Upper lobe of right lung (tissue), 1 donor: Measurements from ENCODE around the gene HPSE. TPM values are rescaled to one million over a fixed set of nuclear protein-coding genes. Genes with fewer than 3 reads are reported as not detected.

Source experiments
- ATAC-seq: fragments of 200-7000 bp; cut with Tn5 transposase; one replicate; pipeline ENCODE4 v1.9.1; 2020; ENCODE audit warnings: mild to moderate bottlenecking, moderate library complexity
- DNase-seq: peaks from one replicate; pipeline ENCODE4 v3.0.0-alpha.2; 2020
- H3K27ac ChIP-seq: fragments of 200-600 bp; one replicate; pipeline ENCODE4 v1.8.0; 2022
- H3K27me3 ChIP-seq: fragments of 200-600 bp; one replicate; pipeline ENCODE4 v1.8.0; 2022; ENCODE audit warnings: mild to moderate bottlenecking
- H3K36me3 ChIP-seq: fragments of 200-600 bp; one replicate; pipeline ENCODE4 v1.8.0; 2022
- H3K4me1 ChIP-seq: fragments of 200-600 bp; one replicate; pipeline ENCODE4 v1.8.0; 2022
- H3K4me3 ChIP-seq: fragments of 200-600 bp; one replicate; pipeline ENCODE4 v1.8.0; 2022; ENCODE audit warnings: mild to moderate bottlenecking
- H3K9me3 ChIP-seq: fragments of 200-600 bp; one replicate; pipeline ENCODE4 v1.8.0; 2022
- intact Hi-C: fragments of 100-400 bp; cut with DNase I; formaldehyde crosslinking; loops from one replicate; pipeline ENCODE4 v1.11.0; 2022
- total RNA-seq: library from RNA; stranded (reverse); fragmentation: NEBNext Ultra II Directional; extraction: Animal tissue kit (Norgen Biotek cat#: 25700); gene quantifications from one replicate; pipeline ENCODE4 v1.2.1, GENCODE V29; 2021
- TF ChIP-seq, protein P1 (sequence below): fragments of 200-600 bp; IDR thresholded peaks from one replicate; pipeline ENCODE4 v1.8.0; 2022; ENCODE audit warnings: antibody characterized with exemption
- donor health status: DM: no; HTN: yes; CAD: no; lungs with severe emphysema.

Gene HPSE
- total RNA-seq, 1 donor from 2014 or later = 5.6 TPM

DNA sequence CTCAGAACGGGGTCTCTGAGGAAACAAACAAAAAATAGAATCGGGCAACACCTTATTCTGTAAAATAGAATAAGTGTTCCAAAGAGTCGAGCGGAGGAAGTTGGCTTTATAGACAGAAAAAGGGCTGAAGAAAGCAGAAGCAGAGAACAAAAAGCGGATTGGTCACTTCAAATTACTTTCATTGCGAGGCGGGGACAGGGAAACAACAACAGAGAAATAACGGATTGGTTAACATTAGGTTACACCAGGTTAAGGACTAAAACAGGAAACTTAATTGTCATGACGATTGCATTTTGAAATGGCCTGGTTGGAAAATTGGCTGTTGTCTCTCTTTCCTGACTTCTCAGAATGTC, 49.6 kb downstream of the HPSE start:
- ATAC-seq (peak; percentile 33), DNase-seq (no peak)
- Histone ChIP-seq H3K9me3 (no peaks in the 10 kb centered on the region), H3K36me3 (no peaks in the 10 kb centered on the region), H3K27me3 (no peaks in the 10 kb centered on the region), H3K4me3 (peak overlapping the region; percentile 65), H3K4me1 (peaks cover 8% of the 10 kb centered on the region), H3K27ac (peak overlapping the region; percentile 90)
- TF ChIP-seq, protein P1, sequence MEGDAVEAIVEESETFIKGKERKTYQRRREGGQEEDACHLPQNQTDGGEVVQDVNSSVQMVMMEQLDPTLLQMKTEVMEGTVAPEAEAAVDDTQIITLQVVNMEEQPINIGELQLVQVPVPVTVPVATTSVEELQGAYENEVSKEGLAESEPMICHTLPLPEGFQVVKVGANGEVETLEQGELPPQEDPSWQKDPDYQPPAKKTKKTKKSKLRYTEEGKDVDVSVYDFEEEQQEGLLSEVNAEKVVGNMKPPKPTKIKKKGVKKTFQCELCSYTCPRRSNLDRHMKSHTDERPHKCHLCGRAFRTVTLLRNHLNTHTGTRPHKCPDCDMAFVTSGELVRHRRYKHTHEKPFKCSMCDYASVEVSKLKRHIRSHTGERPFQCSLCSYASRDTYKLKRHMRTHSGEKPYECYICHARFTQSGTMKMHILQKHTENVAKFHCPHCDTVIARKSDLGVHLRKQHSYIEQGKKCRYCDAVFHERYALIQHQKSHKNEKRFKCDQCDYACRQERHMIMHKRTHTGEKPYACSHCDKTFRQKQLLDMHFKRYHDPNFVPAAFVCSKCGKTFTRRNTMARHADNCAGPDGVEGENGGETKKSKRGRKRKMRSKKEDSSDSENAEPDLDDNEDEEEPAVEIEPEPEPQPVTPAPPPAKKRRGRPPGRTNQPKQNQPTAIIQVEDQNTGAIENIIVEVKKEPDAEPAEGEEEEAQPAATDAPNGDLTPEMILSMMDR = no peak
- intact Hi-C loops = no loop called here

GRCh38 chr4:83284193-83285054, 50.2 kb downstream of the HPSE start, which contains the start of gene COQ2:
Gene COQ2 (minus strand): TSS chr4:83284798. CDS start chr4:83284764, 34 bp downstream.
- H3K36me3 ChIP-seq = no peaks in the 10 kb centered on the region
- H3K27me3 ChIP-seq = no peaks in the 10 kb centered on the region
- H3K4me1 ChIP-seq = peaks cover 8% of the 10 kb centered on the region
- peak; percentile 95 for ATAC-seq
- peak within 1 kb of the TSS; percentile 90 for H3K27ac ChIP-seq
- TF ChIP-seq, protein P1 = peak; percentile 35
- peak; percentile 99 for DNase-seq
- intact Hi-C loops = no loop called here
- H3K4me3 ChIP-seq = peak within 1 kb of the TSS; percentile 65
- H3K9me3 ChIP-seq = no peaks in the 10 kb centered on the region

GRCh38 chr4:83283181-83283580, 51.5 kb downstream of the HPSE start:
- no peak overlapping the region for H3K4me3 ChIP-seq
- ATAC-seq = peak; percentile 4
- H3K27ac ChIP-seq = no peak overlapping the region
- no peaks in the 10 kb centered on the region for H3K9me3 ChIP-seq
- H3K27me3 ChIP-seq = no peaks in the 10 kb centered on the region
- H3K36me3 ChIP-seq = no peaks in the 10 kb centered on the region
- no peak for DNase-seq
- intact Hi-C loops = no loop called here
- peaks cover 8% of the 10 kb centered on the region for H3K4me1 ChIP-seq
- TF ChIP-seq, protein P1 = no peak

- no peaks in the 10 kb centered on the region for H3K36me3 ChIP-seq
- H3K27me3 ChIP-seq = no peaks in the 10 kb centered on the region
- DNase-seq (no peak), ATAC-seq (no peak)
- intact Hi-C loops = no loop called here
- peaks cover 8% of the 10 kb centered on the region for H3K4me1 ChIP-seq
- TF ChIP-seq, protein P1 = peak; percentile 83
- H3K27ac ChIP-seq = no peak overlapping the region
- H3K4me3 ChIP-seq = no peak overlapping the region
- H3K9me3 ChIP-seq = no peaks in the 10 kb centered on the region
These were observed 52.6 kb downstream of the HPSE start for GRCh38 chr4:83282049-83282535.

DNA sequence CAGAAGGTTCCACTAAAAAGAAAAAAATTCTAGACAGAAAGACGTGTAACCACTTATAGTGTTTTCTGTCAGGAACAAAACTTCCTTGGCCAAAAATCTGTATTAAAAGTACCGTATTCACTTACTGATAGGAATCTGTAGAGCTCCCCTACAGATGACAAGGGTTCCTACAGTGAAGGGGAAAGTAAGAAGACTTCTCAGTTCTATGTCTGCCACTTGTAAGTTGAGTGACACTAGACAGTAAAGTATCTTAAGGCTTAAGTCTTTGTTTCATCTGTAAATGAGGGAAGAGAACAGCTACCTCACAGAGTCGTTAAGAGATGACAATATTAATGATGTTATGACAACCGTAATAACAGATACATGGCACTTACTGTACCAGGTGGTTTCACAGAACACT, 53.3 kb downstream of the HPSE start:
- TF ChIP-seq, protein P1 = no peak
- DNase-seq (no peak), ATAC-seq (no peak)
- H3K9me3 ChIP-seq = no peaks in the 10 kb centered on the region
- H3K27me3 ChIP-seq = no peaks in the 10 kb centered on the region
- no peak overlapping the region for H3K4me3 ChIP-seq
- intact Hi-C loops = no loop called here
- peaks cover 8% of the 10 kb centered on the region for H3K4me1 ChIP-seq
- no peak overlapping the region for H3K27ac ChIP-seq
- no peaks in the 10 kb centered on the region for H3K36me3 ChIP-seq
